Central memory CD8-positive, alpha-beta T cell (primary cell): Measurements from ENCODE around the gene TFIP11.

Source experiments
- ATAC-seq: fragments of 150-1000 bp; cut with Tn5 transposase; replicated peaks from 2 replicates; pipeline ENCODE4 v1.10.0; 2022; ENCODE audit warnings: mild to moderate bottlenecking, moderate FRiP score, moderate number of reproducible peaks; ENCODE audit not compliant: poor library complexity, severe bottlenecking; ENCODE audit errors: extremely low read depth
- DNase-seq, 2 donors: peaks; one replicate each; pipeline ENCODE4 v3.0.0; 2021; ENCODE audit warnings: low spot score in 2 of 2
- H3K27ac Mint-ChIP-seq: one replicate; pipeline ENCODE4 v1.8.0; 2022; ENCODE audit warnings: low read depth, mild to moderate bottlenecking, moderate library complexity, mixed read lengths
- H3K27me3 Mint-ChIP-seq: one replicate; pipeline ENCODE4 v1.8.0; 2022; ENCODE audit warnings: mixed read lengths
- H3K36me3 Mint-ChIP-seq: one replicate; pipeline ENCODE4 v1.8.0; 2022; ENCODE audit warnings: mild to moderate bottlenecking, moderate library complexity, mixed read lengths; ENCODE audit not compliant: insufficient read depth
- H3K4me1 Mint-ChIP-seq: one replicate; pipeline ENCODE4 v1.8.0; 2022; ENCODE audit warnings: mixed read lengths
- H3K4me3 Mint-ChIP-seq: one replicate; pipeline ENCODE4 v1.8.0; 2022; ENCODE audit warnings: mild to moderate bottlenecking, moderate library complexity, mixed read lengths
- H3K9me3 Mint-ChIP-seq: one replicate; pipeline ENCODE4 v1.8.0; 2022; ENCODE audit warnings: mixed read lengths

Gene TFIP11

GRCh38 chr22:26479792-26480610 lies 32.3 kb downstream of the TFIP11 start:
- peak overlapping the region; percentile 3 for H3K4me3 Mint-ChIP-seq
- no peaks in the 10 kb centered on the region for H3K27me3 Mint-ChIP-seq
- H3K9me3 Mint-ChIP-seq: no peaks in the 10 kb centered on the region
- DNase-seq: no peak
- H3K36me3 Mint-ChIP-seq: peaks cover 34% of the 10 kb centered on the region
- H3K27ac Mint-ChIP-seq: peak overlapping the region; percentile 64
- H3K4me1 Mint-ChIP-seq: peaks cover 45% of the 10 kb centered on the region
- no peak for ATAC-seq

- Mint-ChIP-seq H3K4me3 (peak overlapping the region; percentile 3), H3K36me3 (peaks cover 36% of the 10 kb centered on the region), H3K9me3 (no peaks in the 10 kb centered on the region), H3K27me3 (no peaks in the 10 kb centered on the region), H3K27ac (peak overlapping the region; percentile 64), H3K4me1 (peaks cover 40% of the 10 kb centered on the region)
- no peak for DNase-seq
- no peak for ATAC-seq
These were observed 33.1 kb downstream of the TFIP11 start for GRCh38 chr22:26479043-26479791.

- Mint-ChIP-seq H3K27me3 (no peaks in the 10 kb centered on the region), H3K36me3 (peaks cover 39% of the 10 kb centered on the region)
These were observed 34.9 kb downstream of the TFIP11 start for GRCh38 chr22:26477341-26477731.

GRCh38 chr22:26476705-26477340 lies 35.5 kb downstream of the TFIP11 start:
- DNase-seq: no peak
- Mint-ChIP-seq H3K36me3 (peaks cover 39% of the 10 kb centered on the region), H3K27ac (no peak overlapping the region)

More at GRCh38 chr22:26477341-26477731, 34.9 kb downstream of the TFIP11 start:
- no peak overlapping the region for H3K4me3 Mint-ChIP-seq
- H3K4me1 Mint-ChIP-seq: peaks cover 26% of the 10 kb centered on the region
- no peaks in the 10 kb centered on the region for H3K9me3 Mint-ChIP-seq
- ATAC-seq: no peak
- peak overlapping the region; percentile 23 for H3K27ac Mint-ChIP-seq
- no peak for DNase-seq

GRCh38 chr22:26474682-26475081 lies 37.6 kb downstream of the TFIP11 start:
- H3K27me3 Mint-ChIP-seq: no peaks in the 10 kb centered on the region
- no peak overlapping the region for H3K4me3 Mint-ChIP-seq
- H3K27ac Mint-ChIP-seq: no peak overlapping the region
- no peak for DNase-seq
- H3K9me3 Mint-ChIP-seq: no peaks in the 10 kb centered on the region
- H3K4me1 Mint-ChIP-seq: peaks cover 2% of the 10 kb centered on the region
- peaks cover 45% of the 10 kb centered on the region for H3K36me3 Mint-ChIP-seq
- no peak for ATAC-seq

More at GRCh38 chr22:26476705-26477340, 35.5 kb downstream of the TFIP11 start:
- Mint-ChIP-seq H3K27me3 (no peaks in the 10 kb centered on the region), H3K9me3 (no peaks in the 10 kb centered on the region), H3K4me1 (peaks cover 21% of the 10 kb centered on the region), H3K4me3 (no peak overlapping the region)
- ATAC-seq: no peak

- peaks cover 54% of the 10 kb centered on the region for H3K36me3 Mint-ChIP-seq
- no peak overlapping the region for H3K4me3 Mint-ChIP-seq
- H3K4me1 Mint-ChIP-seq: no peaks in the 10 kb centered on the region
- no peaks in the 10 kb centered on the region for H3K9me3 Mint-ChIP-seq
- ATAC-seq: no peak
- no peaks in the 10 kb centered on the region for H3K27me3 Mint-ChIP-seq
- no peak overlapping the region for H3K27ac Mint-ChIP-seq
- no peak for DNase-seq
These were observed 40.8 kb downstream of the TFIP11 start for GRCh38 chr22:26471522-26471921.

- ATAC-seq (no peak), DNase-seq (no peak)
- Mint-ChIP-seq H3K36me3 (peaks cover 57% of the 10 kb centered on the region), H3K4me3 (no peak overlapping the region), H3K4me1 (no peaks in the 10 kb centered on the region), H3K9me3 (no peaks in the 10 kb centered on the region), H3K27ac (no peak overlapping the region), H3K27me3 (no peaks in the 10 kb centered on the region)
These were observed 41.5 kb downstream of the TFIP11 start for GRCh38 chr22:26470807-26471206.

GRCh38 chr22:26466196-26466595 lies 46.1 kb downstream of the TFIP11 start:
- no peaks in the 10 kb centered on the region for H3K4me1 Mint-ChIP-seq
- no peaks in the 10 kb centered on the region for H3K9me3 Mint-ChIP-seq
- H3K27me3 Mint-ChIP-seq: no peaks in the 10 kb centered on the region
- H3K36me3 Mint-ChIP-seq: peaks cover 44% of the 10 kb centered on the region
- ATAC-seq (no peak), DNase-seq (no peak)
- H3K27ac Mint-ChIP-seq: no peak overlapping the region
- H3K4me3 Mint-ChIP-seq: no peak overlapping the region

GRCh38 chr22:26464312-26464711 lies 48.0 kb downstream of the TFIP11 start:
- H3K9me3 Mint-ChIP-seq: no peaks in the 10 kb centered on the region
- no peaks in the 10 kb centered on the region for H3K4me1 Mint-ChIP-seq
- H3K36me3 Mint-ChIP-seq: peaks cover 35% of the 10 kb centered on the region
- no peak for ATAC-seq
- H3K27me3 Mint-ChIP-seq: no peaks in the 10 kb centered on the region
- H3K27ac Mint-ChIP-seq: no peak overlapping the region
- DNase-seq: no peak
- no peak overlapping the region for H3K4me3 Mint-ChIP-seq

- Mint-ChIP-seq H3K9me3 (no peaks in the 10 kb centered on the region), H3K4me3 (no peak overlapping the region), H3K27ac (no peak overlapping the region), H3K4me1 (no peaks in the 10 kb centered on the region), H3K27me3 (no peaks in the 10 kb centered on the region), H3K36me3 (peaks cover 29% of the 10 kb centered on the region)
- ATAC-seq (no peak), DNase-seq (no peak)
These were observed 48.6 kb downstream of the TFIP11 start for GRCh38 chr22:26463688-26464087.

- Mint-ChIP-seq H3K27ac (no peak overlapping the region), H3K9me3 (no peaks in the 10 kb centered on the region), H3K36me3 (peaks cover 26% of the 10 kb centered on the region), H3K27me3 (no peaks in the 10 kb centered on the region), H3K4me1 (no peaks in the 10 kb centered on the region), H3K4me3 (no peak overlapping the region)
- ATAC-seq (no peak), DNase-seq (no peak)
These were observed 49.1 kb downstream of the TFIP11 start for GRCh38 chr22:26463101-26463661.

- H3K4me3 Mint-ChIP-seq: no peak overlapping the region
- H3K4me1 Mint-ChIP-seq: no peaks in the 10 kb centered on the region
- no peak overlapping the region for H3K27ac Mint-ChIP-seq
- H3K27me3 Mint-ChIP-seq: no peaks in the 10 kb centered on the region
- H3K9me3 Mint-ChIP-seq: no peaks in the 10 kb centered on the region
- DNase-seq: no peak
- ATAC-seq: no peak
- H3K36me3 Mint-ChIP-seq: peaks cover 22% of the 10 kb centered on the region
These were observed 49.6 kb downstream of the TFIP11 start for GRCh38 chr22:26462641-26463040.
